IPS-15b (cell line): Measurements from ENCODE around the gene REL.
"Not testable (repeated sequence)": the region's sequence is repeated elsewhere in the genome, so short reads cannot be mapped to it uniquely, and the experiment has no call there.

ENCODE experiments used
- H3K27me3 ChIP-seq: one replicate; pipeline ENCODE4 v1.6.1; 2013; ENCODE audit warnings: low read length; ENCODE audit not compliant: control insufficient read depth, insufficient read depth
- H3K36me3 ChIP-seq: one replicate; pipeline ENCODE4 v1.6.1; 2013; ENCODE audit warnings: low read length; ENCODE audit not compliant: control insufficient read depth, insufficient read depth
- H3K4me1 ChIP-seq: one replicate; pipeline ENCODE4 v1.6.1; 2013; ENCODE audit warnings: mild to moderate bottlenecking, low read length; ENCODE audit not compliant: control insufficient read depth, insufficient read depth
- H3K4me3 ChIP-seq: one replicate; pipeline ENCODE4 v1.5.1; 2013; ENCODE audit warnings: low read depth, low read length
- H3K9ac ChIP-seq: one replicate; pipeline ENCODE4 v1.6.1; 2013; ENCODE audit warnings: low read depth, mild to moderate bottlenecking, low read length
- H3K9me3 ChIP-seq: one replicate; pipeline ENCODE4 v1.6.1; 2013; ENCODE audit warnings: mild to moderate bottlenecking, low read length; ENCODE audit not compliant: control insufficient read depth, insufficient read depth

The REL gene

DNA sequence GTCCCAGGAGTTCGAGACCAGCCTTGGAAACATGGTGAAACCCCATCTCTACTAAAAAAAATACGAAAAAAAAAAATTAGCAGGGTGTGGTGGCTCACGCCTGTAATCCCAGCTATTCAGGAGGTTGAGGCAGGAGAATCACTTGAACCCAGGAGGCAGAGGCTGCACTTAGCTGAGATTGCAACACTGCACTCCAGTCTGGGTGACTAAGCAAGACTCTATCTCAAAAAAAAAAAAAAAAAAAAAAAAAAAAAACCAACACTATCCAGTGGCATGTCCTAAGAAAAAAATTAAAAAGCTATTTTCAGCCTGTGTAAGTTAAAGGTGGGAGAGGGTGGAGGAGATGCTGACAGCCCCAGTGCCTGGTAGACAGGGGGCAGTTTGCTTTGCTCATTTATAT lies 32.2 kb upstream of the REL start:
- Histone ChIP-seq H3K4me3 (no peak overlapping the region), H3K36me3 (no peaks in the 10 kb centered on the region), H3K4me1 (no peaks in the 10 kb centered on the region), H3K9me3 (no peaks in the 10 kb centered on the region), H3K27me3 (peaks cover 4% of the 10 kb centered on the region), H3K9ac (no peak overlapping the region)

- H3K9ac ChIP-seq = no peak overlapping the region
- H3K4me1 ChIP-seq = no peaks in the 10 kb centered on the region
- H3K36me3 ChIP-seq = no peaks in the 10 kb centered on the region
- peaks cover 4% of the 10 kb centered on the region for H3K27me3 ChIP-seq
- H3K4me3 ChIP-seq = no peak overlapping the region
- no peaks in the 10 kb centered on the region for H3K9me3 ChIP-seq
Observed at GRCh38 chr2:60852282-60852860, 29.0 kb upstream of the REL start.

GRCh38 chr2:60853531-60853930 lies 27.8 kb upstream of the REL start:
- Histone ChIP-seq H3K27me3 (peaks cover 4% of the 10 kb centered on the region), H3K36me3 (no peaks in the 10 kb centered on the region), H3K4me3 (no peak overlapping the region), H3K9ac (no peak overlapping the region), H3K4me1 (no peaks in the 10 kb centered on the region), H3K9me3 (no peaks in the 10 kb centered on the region)

DNA sequence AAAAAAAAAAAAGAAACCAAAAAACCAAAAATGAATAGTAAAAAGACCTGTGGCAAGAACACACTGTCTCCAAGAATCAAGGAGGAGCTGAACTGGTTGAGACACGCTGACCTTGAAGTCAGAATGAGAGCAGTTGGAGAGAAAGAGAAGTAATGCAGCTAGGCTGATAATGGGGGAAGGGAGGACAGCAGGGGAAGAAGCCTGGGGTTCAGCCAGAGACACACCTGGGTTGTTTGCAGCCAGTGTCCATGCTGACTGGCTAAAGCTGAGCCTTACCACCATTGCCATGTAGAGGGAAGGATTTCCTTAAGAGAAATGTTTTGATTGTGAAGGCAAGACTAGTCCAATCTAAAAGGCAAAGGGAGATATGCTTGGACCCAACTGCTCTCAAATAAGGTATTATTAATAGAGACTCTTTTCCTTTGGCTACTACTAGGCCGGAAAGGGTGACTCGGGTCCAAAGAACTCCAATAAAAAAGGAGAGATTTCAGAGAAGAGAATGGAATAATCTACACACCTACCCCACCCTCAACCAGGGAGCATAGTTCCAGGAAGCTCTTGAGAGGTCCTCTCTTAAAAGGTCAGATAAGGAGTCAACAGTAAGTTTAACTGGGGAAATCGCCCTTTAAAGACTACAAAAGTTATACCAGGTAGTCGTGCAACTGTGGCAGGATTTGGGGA lies 25.2 kb upstream of the REL start:
- no peaks in the 10 kb centered on the region for H3K4me1 ChIP-seq
- no peaks in the 10 kb centered on the region for H3K36me3 ChIP-seq
- no peak overlapping the region for H3K9ac ChIP-seq
- peaks cover 6% of the 10 kb centered on the region for H3K27me3 ChIP-seq
- H3K4me3 ChIP-seq = no peak overlapping the region
- no peaks in the 10 kb centered on the region for H3K9me3 ChIP-seq

DNA sequence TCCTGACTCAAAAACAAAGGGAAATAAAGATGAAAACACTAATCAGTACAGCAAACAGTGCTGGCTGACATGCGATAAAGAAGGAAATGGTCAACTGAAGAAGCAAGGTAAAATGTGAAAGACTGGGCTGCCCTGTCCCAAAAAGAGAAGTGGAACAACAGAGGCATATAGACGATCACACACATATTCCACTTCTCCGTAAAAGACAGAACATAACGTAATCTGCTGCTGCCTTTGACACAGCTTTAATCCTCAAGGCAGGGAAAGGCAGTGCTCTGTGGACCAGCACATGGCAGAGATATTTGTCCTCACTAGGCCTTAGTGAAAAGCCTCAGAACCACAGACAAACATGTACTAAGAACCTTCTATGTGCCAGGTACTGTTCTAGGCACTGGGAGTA lies 24.3 kb upstream of the REL start:
- Histone ChIP-seq H3K9me3 (no peaks in the 10 kb centered on the region), H3K4me1 (no peaks in the 10 kb centered on the region), H3K9ac (no peak overlapping the region), H3K36me3 (no peaks in the 10 kb centered on the region), H3K27me3 (peaks cover 6% of the 10 kb centered on the region), H3K4me3 (no peak overlapping the region)

DNA sequence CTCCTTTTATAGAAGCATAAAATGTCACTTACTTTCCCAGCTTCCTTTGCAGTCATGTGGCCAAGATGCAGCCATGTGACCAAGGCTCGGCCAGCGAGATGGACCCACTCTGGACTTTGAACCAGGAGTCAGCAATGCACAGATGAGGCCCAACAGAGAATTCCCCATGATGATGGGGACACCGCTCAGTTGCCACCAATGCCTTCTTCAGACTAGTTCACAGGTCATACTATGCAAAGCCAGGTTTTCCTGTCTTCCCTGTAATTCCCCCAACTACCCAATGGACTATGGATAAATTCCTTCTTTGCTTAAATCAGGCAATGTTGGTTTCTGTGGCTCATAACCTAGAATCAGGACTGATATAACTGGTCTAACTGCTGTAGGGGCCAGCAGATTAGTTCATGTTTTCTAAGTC lies 22.5 kb upstream of the REL start:
- Histone ChIP-seq H3K27me3 (peaks cover 2% of the 10 kb centered on the region), H3K4me3 (no peak overlapping the region), H3K36me3 (no peaks in the 10 kb centered on the region), H3K9ac (no peak overlapping the region), H3K9me3 (no peaks in the 10 kb centered on the region), H3K4me1 (no peaks in the 10 kb centered on the region)

GRCh38 chr2:60861736-60862135 lies 19.6 kb upstream of the REL start:
- Histone ChIP-seq H3K36me3 (no peaks in the 10 kb centered on the region), H3K4me3 (no peak overlapping the region), H3K9me3 (no peaks in the 10 kb centered on the region)

DNA sequence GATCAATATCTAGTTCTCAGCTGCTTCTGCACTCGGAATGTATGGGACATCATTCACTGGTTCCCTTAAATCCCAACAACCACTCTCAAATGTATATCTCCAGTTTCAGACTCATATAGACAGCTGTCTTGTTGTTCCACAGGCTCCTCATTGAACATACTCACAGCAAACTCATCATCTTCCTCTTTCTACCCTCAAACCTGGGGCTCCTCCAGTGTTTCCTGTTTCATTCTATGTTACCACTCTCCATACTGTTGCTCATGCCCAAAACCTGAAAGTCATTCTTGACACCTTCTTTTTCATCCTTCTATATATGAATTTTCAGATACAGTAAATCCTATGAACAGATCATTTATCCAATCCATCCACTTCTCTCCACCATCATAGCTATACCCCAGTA lies 18.7 kb upstream of the REL start:
- H3K36me3 ChIP-seq = no peaks in the 10 kb centered on the region
- no peaks in the 10 kb centered on the region for H3K4me1 ChIP-seq
- no peak overlapping the region for H3K9ac ChIP-seq
- no peak overlapping the region for H3K4me3 ChIP-seq
- peaks cover 2% of the 10 kb centered on the region for H3K27me3 ChIP-seq
- no peaks in the 10 kb centered on the region for H3K9me3 ChIP-seq

More at GRCh38 chr2:60861736-60862135, 19.6 kb upstream of the REL start:
- Histone ChIP-seq H3K27me3 (peaks cover 2% of the 10 kb centered on the region), H3K4me1 (no peaks in the 10 kb centered on the region), H3K9ac (no peak overlapping the region)

DNA sequence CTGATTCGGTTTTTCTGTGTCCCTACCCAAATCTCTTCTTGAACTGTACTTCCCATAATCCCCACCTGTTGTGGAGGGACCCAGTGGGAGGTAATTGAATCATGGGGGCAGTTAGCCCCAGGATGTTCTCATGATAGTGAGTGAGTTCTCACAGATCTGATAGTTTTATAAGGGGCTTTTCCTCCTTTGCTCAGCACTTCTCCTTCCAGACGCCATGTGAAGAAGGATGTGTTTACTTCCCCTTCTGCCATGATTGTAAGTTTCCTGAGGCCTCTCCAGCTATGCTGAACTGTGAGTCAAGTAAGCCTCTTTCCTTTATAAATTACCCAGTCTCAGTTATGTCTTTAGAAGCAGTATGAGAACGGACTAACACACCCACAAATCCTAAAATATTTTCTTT lies 16.0 kb upstream of the REL start:
- not testable (repeated sequence) for H3K9ac ChIP-seq, H3K27me3 ChIP-seq, H3K4me1 ChIP-seq, H3K36me3 ChIP-seq, H3K9me3 ChIP-seq, H3K4me3 ChIP-seq

DNA sequence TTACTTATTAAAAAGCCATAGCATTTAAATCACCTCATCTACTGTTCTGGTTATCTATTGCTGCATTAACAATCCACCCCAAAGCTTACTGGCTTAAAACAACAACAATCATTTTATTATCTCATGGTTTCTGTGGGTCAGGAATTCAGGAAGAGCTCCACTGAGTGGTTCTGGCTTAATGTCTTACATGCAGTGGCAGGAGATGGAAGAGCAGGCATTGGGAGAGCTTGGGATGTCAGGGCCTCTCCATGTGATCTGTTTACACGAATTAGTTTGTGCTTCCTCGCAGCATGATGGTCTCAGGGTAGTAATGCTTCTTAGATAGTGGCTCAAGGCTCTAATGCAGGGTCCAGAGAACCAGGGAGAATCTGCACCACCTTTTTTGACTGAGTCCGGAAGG lies 14.4 kb upstream of the REL start:
- H3K9ac ChIP-seq = no peak overlapping the region

DNA sequence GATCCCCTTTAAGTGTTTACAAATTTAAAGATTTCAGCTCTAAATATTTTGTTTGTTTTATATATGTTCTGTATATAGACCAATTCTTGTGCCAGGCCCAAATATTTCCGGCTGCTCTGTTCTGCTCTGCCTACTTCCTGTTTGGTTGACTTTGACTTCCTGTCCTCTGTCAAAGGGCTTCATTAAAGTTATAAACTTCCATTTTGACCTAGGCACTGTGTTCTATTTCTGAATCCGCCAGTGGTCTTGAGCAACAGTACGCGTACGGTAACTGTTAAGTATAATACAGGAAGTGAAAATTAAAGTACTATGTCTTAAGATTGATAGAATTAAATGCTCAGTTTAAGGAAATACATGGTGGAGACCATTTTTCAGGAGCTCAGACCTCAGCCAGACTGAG lies 13.5 kb upstream of the REL start:
- Histone ChIP-seq H3K36me3 (no peaks in the 10 kb centered on the region), H3K4me3 (no peak overlapping the region), H3K9ac (no peak overlapping the region), H3K27me3 (no peaks in the 10 kb centered on the region), H3K4me1 (no peaks in the 10 kb centered on the region), H3K9me3 (no peaks in the 10 kb centered on the region)

More for the DNA sequence above, 14.4 kb upstream of the REL start:
- Histone ChIP-seq H3K9me3 (no peaks in the 10 kb centered on the region), H3K4me3 (no peak overlapping the region), H3K27me3 (no peaks in the 10 kb centered on the region), H3K4me1 (no peaks in the 10 kb centered on the region), H3K36me3 (no peaks in the 10 kb centered on the region)

DNA sequence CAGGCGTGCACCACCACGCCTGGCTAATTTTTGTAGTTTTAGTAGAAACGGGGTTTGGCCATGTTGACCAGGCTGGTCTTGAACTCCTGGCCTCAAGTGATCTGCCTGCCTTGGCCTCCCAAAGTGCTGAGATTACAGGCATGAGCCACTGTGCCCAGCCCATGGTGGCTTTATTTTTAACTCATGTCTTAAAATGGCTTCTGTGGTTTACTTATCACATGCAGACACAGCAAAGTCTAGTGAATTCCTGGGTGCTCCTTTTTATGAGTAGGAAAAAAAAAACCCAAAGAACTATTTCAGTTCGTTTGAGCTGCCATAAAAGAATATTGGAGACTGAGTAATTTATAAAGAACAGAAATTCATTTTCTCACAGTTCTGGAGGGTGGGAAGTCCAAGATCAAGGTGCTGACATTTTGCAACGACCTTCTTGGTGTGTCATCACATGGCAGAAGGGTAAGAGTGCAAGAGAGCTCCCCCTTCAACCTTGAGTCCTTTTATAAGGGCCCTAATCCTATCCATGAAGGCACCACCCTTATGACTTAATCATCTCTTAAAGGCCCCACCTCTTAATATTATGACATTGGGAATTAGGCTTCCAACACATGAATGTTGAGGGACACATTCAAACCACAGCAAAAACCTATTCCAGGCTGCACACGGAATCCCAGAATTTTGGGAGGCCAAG lies 12.6 kb upstream of the REL start:
- Histone ChIP-seq H3K4me1 (no peaks in the 10 kb centered on the region), H3K9me3 (no peaks in the 10 kb centered on the region), H3K9ac (no peak overlapping the region), H3K27me3 (no peaks in the 10 kb centered on the region), H3K36me3 (no peaks in the 10 kb centered on the region), H3K4me3 (no peak overlapping the region)
